ENCODE measurements around the gene STMN3.
"Not testable (repeated sequence)": the region's sequence is repeated elsewhere in the genome, so short reads cannot be mapped to it uniquely, and the experiment has no call there.

Gene STMN3

DNA sequence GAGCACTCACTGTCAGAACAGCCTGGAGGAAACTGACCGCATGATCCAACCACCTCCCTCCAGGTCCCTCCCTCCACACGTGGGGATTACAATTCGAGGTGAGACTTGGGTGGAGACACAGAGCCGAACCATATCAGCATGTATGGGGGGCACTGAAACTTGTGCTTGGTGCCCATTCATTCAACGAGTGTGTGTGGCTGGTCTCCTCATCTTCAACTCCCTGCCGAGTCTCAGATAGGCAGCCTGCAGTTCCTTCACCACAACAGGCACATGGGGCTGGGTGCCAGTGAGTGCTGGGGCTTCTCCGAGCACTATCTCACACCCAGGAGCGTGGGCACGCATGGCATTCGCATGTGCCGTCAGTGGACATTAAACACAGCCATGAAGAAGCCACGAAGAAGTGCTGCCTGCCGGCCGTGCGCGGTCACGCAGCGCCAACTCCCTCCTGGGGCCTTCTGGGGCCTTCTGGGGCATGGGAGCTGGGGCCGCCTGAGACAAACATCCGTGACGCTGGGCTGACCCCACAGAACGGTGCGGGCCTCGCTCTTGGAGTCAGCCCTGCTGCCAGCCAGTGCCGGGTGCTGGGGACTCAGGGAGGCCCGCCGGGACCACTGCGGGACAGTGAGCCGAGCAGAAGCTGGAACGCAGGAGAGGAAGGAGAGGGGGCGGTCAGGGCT, 4.2 kb upstream of the STMN3 start:
- no peak for DNase-seq (ENCODE audit: low spot score)

DNA sequence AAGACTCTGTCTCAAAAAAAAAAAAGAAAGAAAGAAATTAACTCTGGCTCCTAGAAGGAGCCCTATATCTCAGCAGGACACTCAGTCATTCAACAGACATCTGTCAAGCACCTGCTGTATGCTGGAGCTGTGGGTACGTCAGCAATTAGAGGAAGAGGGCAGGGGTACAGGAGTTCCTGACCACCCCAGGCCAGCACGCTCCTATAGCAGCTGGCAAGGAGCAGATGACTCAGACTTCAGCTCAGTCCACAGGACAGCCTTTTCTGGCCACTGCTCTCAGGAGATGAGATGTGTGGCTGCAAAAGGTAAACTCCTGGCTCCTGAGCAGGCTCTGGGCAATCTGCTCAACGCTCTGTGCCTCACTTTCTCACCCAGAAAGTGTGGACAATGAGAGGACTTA, 3.2 kb upstream of the STMN3 start:
- DNase-seq (ENCODE audit: low spot score), result no peak

DNA sequence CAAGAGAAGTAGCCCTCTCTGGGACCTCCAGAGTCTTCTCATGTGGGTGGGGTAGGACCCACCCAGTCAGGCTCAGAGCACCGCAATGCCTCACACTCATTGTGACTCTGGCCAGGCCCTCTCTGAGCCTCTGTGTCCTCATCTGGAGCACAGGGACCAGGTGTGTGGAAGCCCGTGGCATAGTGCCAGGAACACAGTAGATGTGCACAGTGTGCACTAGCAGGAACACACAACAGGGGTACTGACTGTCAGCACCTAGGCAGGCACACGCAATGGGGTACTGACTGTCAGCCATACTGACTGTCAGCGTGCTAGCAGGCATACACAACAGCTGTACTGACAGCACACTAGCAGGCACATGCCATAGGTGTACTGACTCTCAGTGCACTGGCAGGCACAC, 2.0 kb upstream of the STMN3 start:
- DNase-seq (ENCODE audit: low spot score), result no peak

DNA sequence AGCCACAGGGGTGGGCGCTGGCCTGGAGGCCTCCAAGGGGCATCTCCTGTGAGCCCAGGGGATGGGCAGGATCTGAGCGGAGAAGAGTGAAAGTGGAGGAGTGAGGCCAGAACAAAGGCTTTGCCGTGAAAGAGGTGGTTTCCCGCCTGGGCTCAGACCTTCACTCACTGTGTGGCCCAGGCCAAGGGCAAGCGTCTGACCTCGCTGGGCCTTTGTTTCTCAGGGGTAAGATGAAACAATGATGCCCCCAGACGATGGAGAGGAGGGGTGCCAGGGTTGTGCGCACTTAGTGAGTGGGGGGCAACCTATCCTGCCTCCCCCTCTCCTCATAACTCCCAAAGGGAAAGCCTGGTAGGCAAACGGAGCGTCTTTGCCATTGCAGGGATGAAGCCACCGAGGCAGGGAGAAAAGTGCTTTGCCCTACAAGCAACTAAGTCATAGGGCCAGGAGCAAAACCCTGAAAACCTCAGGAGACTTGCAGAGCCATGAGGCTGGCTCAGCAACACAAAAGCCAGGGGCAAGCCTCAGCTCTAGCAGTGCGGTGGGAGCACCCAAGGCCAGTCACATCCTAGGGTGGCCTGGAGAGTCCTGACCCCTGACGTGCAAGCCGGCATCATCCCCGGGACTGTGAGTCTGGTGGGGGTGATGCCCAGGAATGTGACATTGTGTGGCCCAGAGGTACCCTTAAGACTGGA, 897 bp upstream of the STMN3 start:
- no peak for DNase-seq (ENCODE audit: low spot score)

DNA sequence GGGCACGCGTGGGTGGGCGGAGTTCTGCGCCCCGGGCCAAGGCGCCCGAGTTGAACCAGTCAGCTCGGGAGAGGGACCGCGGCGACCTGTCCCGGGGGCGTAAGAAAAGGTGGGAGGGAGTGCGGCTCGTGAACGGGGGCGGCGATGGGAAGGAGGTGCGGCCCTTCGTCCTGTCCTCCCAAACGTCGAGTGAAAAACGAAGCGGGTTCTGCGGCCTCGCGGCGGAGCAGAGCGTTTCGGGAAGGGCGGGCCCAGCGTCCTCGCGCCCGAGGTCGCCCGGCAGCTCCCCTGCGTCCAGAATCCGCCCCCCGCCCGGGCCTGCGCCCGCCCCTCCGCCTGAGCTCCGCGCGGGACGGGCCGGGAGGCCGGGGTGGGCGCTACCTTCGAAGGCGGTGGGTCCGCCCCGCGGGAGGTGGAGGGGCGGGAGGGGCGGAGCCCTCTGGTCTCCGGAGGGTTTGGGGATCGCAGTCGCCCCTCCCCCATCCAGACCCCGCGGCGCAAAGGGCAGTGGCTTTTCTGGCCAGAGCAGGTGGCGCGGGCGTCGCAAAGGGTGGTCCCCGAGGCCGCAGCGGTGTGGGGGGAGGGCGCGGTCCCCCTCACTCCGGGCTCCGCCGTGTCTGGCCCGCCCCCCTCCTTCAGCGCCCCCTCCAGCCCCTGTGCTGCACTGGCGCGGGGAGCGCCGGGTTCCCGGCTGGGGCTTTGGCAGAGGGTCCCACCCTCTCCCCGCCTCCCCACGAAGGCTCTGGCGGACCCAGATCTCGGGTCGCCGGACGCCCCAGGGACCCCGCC, 838 bp downstream of the STMN3 start:
- no peak for DNase-seq (ENCODE audit: low spot score)

DNA sequence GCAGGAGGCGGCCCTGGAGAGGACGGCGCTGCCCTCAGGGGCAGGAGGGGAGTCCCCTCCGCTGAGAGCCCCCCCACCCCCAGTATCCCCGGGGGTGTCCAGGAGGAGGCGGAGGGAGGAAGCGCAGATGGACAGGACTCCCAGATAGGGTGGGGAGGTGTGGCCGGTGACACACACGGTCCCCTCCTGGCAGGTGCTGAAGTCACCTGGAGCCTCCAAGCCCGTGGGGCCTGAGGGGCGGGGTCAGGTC, 1.4 kb downstream of the STMN3 start:
- DNase-seq (ENCODE audit: low spot score), result no peak

DNA sequence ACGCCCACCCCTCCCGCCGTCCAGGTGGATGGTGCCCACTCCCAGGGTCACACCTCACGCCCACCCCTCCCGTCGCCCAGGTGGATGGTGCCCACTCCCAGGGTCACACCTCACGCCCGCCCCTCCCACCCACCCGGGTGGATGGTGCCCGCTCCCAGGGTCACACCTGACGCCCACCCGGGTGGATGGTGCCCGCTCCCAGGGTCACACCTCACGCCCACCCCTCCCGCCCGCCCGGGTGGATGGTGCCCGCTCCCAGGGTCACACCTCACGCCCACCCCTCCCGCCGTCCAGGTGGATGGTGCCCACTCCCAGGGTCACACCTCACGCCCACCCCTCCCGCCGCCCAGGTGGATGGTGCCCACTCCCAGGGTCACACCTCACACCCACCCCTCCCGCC, 2.7 kb downstream of the STMN3 start:
- not testable (repeated sequence) for DNase-seq (ENCODE audit: low spot score)

DNA sequence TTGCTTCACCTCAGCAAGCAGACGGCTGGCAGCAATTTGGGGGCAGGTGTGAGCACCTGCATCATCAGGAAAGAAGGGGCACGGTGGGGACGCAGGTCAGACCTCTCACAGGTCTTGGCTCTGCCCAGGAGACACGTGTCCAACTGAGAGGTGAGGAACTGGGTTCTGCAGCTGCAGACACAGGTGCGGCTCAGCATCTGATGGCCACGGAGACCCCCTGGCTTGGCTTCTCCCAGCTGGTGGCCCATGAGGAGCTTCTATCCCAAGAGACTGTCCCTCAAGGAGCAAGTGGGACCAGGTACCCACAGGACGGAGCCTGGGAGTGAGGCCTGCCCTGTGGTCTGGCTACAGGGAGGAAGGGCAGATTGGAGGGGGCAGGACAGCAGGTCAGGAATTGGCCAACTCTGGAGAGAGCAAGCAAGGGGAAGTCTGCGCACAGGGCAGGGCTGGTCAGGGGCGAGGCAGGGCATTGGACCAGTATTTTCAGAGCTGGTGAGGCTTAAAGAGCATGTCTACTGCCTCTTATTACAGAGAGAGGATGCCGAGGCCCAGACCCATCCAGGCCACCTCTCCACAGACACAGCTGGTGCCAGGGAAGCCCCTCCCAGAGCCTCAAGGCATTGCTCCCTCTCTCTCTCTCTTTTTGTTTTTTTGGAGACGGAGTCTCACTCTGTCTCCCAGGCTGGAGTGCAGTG, 4.2 kb downstream of the STMN3 start:
- no peak for DNase-seq (ENCODE audit: low spot score)

DNA sequence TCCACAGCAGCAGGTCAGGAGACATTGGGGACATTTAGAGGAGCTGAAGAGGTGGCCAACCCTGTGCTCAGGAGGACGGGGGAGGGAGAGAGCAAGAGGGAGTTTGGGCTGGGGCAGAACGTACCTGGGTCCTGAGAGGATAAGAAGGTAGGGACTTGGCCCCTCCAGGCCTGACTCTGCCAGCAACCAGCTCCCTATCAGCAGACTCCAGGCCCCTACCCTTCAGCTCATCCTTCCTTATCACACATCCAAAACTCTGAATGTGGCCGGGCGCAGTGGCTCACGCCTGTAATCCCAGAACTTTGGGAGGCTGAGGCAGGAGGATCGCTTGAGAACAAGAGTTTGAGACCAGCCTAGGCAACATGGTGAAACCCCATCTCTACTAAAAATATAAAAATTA, 5.0 kb downstream of the STMN3 start:
- DNase-seq (ENCODE audit: low spot score), result no peak

DNA sequence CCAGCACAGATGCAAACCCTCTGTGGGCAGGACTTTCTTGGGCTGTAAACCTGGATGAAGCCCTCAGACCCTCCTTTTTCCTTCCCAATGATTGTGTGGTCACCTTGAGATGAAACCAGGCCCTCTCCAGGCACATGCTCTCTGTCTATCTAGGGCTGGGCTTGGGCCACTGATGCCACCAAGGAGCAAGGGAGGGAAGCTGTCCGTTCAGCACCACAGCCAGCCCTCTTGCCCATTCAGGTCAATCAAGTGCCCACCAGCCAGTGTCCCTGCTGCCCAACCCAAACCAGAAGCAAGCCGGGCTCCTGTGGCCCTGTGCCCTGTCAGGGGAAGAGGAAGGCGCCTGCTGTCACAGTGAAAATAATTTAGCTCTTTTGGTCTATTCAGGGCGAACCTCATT, 8.0 kb downstream of the STMN3 start:
- DNase-seq (ENCODE audit: low spot score), result no peak

DNA sequence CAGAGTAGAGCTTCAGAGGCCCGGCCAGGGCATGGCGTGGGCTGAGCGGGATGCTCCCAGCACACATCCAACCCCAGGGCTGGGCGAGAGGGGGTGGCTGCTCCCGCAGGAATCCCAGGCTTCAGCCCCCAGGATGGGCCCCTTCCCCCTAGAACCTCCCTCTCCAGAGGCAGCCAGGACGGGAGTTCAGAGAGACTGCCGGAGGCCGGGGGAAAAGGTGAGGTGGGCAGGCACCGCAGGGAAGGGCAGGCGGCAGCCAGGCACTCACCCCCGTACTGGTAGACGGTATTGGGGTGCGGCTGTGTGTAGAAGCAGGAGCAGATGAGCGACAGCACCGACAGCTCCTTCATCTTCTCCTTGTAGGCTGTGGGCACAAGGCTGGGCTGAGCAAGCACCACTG, 9.3 kb downstream of the STMN3 start:
- no peak for DNase-seq (ENCODE audit: low spot score)

DNA sequence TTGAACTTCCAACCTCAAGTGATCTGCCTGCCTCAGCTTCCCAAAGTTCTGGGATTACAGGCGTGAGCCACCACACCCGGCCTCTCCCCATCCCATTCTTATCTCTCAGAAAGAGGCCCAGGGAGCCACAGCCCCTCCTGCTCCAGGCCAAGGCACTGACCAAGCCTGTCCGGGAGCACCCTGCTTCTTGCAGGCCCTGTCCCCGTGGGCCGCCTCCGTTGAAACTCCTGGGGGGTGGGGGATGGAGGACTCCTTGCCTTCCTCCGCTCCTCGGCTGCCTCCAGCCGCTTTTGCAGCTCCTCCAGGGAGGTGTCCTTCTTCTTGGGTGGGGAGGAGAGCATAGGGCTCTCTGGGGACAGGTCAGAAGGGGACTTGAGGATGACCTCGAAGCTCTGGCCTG, 9.7 kb downstream of the STMN3 start:
- no peak for DNase-seq (ENCODE audit: low spot score)

DNA sequence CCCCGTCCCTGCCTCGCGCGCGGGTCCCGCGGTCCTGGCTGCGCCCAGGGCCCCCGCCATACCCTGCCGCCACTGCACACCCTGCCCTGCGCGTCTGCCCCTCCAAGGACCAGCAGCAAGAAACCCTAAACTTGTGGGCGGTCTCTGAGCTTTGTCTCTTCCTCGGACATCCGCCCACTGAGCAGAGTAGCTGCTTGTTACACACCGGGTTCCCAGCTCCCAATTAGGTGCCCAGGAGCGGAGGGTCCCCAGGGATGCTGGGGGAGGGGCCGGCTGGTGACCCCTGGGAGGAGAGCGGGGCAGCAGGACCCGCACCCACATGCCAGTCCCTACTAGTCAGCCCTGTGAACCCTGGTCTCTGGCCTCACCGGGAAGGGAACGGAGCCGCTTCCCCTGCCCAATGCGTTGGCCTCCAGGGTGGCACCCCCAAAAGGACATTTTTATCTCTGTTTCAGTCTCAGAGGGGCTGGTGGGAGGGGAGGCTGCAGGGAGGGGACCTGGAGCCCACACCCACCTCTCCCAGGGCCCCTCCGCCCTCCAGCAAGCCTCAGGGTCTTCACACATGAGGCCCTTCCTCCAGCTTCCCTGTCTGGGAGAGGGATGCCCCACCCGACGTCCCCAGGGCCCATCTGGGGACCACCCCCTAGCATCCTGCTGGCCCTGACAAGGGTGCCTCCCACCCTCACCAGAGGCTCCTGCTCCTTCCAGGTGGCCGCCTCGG, 10.5 kb downstream of the STMN3 start:
- DNase-seq (ENCODE audit: low spot score), result no peak

DNA sequence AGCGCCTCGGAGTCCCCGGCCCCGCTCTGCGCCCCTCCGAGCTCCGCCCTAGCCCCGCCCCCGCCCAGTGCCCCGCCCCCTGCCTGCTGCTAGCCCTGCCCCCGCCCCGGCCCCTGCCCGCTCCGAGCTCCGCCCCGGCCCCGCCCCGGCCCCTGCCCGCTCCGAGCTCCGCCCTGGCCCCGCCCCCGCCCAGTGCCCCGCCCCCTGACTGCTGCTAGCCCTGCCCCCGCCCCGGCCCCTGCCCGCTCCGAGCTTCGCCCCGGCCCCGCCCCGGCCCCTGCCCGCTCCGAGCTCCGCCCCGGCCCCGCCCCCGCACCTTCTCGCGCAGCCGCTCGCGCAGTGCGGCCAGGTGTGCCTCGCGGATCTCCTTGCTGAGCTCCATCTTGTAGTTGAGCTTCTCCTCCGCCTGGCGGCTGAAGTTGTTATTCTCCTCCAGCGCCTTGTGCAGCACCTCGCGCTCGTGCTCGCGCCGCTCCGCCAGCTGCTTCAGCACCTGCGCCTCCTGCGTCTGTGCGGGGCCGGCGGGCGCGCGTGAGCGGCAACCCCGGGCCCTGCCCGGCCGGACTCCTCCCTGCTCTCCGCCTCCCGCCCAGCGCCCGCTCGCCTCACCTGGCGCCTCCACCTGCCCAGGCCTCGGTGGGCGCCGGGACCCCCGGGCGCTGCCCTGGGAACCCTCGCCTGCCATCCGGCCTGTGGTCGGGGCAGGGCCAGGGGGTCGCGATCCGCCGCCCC, 11.3 kb downstream of the STMN3 start:
- peak; percentile 95 for DNase-seq (ENCODE audit: low spot score)

DNA sequence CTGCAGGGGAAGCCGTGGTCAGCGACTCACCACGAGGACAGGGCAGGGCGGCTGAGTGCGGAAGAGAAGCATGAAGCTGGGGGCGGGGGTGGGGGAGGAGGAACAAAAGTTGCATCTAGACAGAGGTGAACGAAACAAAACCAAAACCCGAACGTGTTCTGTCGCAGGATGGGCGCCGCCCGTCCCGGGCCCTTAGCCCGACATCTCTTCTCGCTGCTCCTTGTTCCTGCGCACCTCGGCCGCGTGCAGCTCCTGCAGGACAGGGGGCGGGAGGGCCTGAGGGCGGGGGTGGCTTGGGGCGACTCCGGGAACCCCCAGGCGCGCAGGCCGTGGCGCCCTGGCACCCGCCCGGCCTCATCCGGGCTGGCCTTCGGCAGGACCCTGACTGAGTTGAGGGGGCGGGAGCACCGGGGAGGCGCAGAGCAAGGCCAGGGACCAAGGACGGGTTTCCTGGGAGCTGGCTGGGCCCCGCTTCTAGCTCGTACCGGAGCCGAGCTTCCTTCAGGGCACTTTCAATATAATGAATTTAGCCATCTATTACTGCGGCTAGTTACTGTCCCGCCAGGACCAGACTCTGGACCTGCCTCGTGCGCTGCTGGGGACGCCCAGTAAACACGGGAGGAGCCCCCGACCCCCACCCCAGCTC, 12.0 kb downstream of the STMN3 start:
- no peak for DNase-seq (ENCODE audit: low spot score)

DNA sequence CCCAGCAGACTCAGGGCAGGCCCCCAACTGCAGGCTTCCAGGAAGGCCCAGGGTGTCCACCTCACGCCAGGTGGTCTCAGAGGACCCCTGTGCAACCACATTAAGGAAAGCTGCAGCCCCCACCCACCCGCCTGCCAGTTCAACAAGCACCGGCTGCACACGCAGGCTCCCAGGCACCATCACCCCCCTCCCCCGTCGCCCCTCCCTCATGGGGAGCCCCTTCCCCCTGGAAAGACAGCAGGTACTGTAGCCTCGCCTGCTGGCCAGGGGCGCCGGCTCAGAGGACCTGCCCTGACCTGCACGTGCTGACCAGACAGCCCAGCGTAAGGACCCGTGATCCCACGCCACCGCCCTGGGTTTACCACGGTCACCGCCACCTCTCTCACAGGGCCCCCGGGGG, 12.5 kb downstream of the STMN3 start:
- not testable (repeated sequence) for DNase-seq (ENCODE audit: low spot score)

DNA sequence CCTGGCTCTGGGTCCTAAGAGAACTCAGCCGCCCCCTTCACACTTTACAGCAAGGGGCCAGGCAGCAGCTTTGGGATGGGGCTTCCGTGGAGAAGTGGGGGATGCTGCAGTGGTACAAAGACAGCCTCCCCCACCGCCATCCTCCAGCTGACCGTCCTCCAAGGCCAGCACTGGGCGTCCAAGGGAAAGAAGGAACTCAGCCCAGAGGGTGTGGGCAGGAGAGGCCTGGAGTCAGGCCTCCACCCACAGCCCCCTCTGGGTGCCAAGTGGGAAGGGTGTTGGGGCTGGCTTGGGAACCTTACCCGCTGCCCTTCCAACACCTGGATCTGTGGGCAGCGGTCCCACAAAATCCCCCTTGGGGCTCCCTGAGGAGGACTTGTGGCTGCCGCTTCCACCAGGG, 13.1 kb downstream of the STMN3 start:
- no peak for DNase-seq (ENCODE audit: low spot score)

DNA sequence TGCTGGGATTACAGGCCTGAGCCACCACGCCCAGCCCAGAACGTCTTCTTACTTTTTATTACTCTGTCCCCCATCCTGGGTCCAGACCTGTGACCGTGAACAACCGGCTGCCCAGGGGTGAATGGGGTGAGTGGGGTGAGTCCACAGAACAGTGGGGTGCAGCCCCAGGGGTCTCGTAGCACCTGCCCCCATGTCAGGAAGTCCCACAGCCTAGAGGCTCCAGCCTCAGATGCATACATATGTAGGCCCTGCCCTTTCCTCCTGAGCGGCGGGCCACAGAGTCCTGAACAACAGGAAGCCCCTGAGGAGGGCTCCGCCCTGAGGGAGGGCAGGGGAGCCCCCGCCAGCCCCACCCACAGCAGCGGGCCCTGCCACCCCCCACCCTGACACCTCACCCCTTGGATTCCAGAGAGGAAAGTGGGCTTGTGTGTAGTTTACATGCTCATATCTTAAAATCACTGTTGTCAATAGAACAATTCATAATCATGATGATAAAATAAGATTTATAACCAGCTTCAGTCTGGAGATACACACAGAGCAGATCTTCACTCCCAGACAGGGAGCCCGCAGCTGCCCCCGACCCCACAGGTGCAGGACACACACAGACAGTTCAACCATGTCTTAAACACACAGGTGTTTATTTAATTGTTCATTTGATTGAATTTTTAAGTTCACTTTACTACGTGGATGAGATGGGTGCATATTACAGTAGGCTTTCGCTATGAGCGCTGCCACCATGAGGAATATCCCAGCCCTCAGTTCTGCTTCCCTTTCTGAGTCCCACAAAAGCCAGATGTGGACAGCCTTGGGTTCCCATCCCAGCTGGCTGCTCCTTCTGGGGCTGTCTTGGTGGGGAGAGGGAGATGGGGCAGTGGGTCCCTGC, 13.9 kb downstream of the STMN3 start:
- DNase-seq (ENCODE audit: low spot score), result no peak

DNA sequence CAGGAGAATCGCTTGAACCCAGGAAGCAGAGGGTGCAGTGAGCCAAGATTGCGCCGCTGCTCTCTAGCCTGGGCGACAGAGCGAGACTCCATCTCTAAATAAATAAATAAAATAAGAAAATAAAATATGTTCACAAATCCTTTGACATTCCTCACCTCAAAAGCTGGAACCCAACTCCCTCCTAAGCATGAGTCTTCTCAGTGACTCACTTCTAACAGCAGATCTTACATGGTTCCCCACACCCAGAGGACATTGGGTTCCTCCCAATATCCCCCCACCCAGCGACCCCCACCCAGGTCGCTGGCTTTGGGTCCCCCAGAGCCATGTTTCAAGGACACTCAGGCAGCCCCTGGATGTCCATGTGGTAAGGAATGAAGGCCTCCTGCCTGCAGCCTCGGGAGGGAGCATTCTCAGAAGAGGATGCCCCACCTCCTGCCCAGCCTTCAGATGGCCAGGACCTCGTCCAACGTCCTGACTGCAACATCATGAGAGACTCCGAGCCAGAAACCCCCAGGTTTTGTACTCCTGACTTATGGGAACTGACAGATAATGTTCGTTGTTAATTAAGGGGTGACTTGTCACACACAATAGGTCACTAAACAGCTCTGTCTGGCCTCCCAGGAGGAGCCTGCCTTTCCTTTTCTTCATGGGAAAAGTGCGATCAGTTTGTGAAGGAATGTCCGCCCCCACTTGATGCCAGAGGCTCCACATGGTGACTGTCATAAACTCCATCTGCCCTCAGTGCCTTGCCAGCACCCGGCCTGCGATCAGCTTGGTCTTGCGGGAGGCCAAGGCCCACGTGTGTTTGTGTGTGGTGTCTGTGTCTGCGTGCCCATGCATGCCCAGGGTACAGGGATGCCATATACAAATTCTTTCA, 16.2 kb downstream of the STMN3 start:
- no peak for DNase-seq (ENCODE audit: low spot score)

Data from germinal center (tissue), 1 donor.